K562 (cell line): ENCODE data around the gene ANKMY1. TPM values are rescaled to one million over a fixed set of nuclear protein-coding genes. Genes with fewer than 3 reads are reported as not detected.
A peak's percentile ranks its signal among the peaks of the same experiment; 100 is the strongest.

Experiments
- ATAC-seq: fragments of 200-7000 bp; cut with Tn5 transposase; 3 replicates; pipeline ENCODE4 v1.9.1; 2020; ENCODE audit warnings: moderate library complexity
- BruUV-seq: library from RNA; stranded (reverse); fragments of 400-500 nt; replicated peaks from 2 replicates; lab custom pipeline; 2021; lab: Mats Ljungman, UMichigan
- CTCF ChIA-PET: fragments of 300-600 bp; formaldehyde crosslinking; extraction: SDS; loops from one replicate; lab custom pipeline; 2021; ENCODE audit warnings: low intra/inter-chr PET ratio; lab: Yijun Ruan, JAX
- POLR2A ChIA-PET: fragments of 300-600, 350-650 bp; sonication (Branson Sonifier 250); formaldehyde crosslinking; extraction: SDS; loops from one replicate; lab custom pipeline; 2021; ENCODE audit warnings: antibody characterized with exemption, inconsistent platforms; lab: Yijun Ruan, JAX
- DNase-seq, 4 experiments: peaks; one replicate each; pipeline versions ENCODE4 v3.0.0 to v3.0.0-alpha.2; 2011 to 2018; ENCODE audit warnings: low spot score in 3 of 4, mixed read lengths in 3 of 4; ENCODE audit errors: extremely low read depth in 1 of 4
- FAIRE-seq: peaks from 2 replicates; lab custom pipeline; 2011; peaks lifted over from hg19 to GRCh38; lab: Jason Lieb, UNC
- H2AFZ ChIP-seq: 2 replicates; pipeline ENCODE4 v1.6.0; 2011; ENCODE audit warnings: low read depth, low read length, control low read depth, inconsistent platforms
- H3K27ac ChIP-seq: fragments of 200-600 bp; 3 replicates; pipeline ENCODE4 v1.8.0; 2011; ENCODE audit warnings: low read depth, mild to moderate bottlenecking, control low read depth, inconsistent platforms, low read length, moderate library complexity, mixed read lengths; ENCODE audit errors: extremely low read depth
- H3K27me3 ChIP-seq, 2 experiments: fragments of 300-600 bp in 1 of 2; 2 replicates in 1 of 2; 3 replicates in 1 of 2; pipeline versions ENCODE4 v1.6.0 to v1.8.0; 2011; ENCODE audit warnings: inconsistent platforms in 2 of 2, low read length in 2 of 2, mild to moderate bottlenecking in 1 of 2, mixed read lengths in 1 of 2, moderate library complexity in 1 of 2; ENCODE audit not compliant: control insufficient read depth in 2 of 2, insufficient read depth in 2 of 2
- H3K36me3 ChIP-seq: fragments of 300-600 bp; 3 replicates; pipeline ENCODE4 v1.8.0; 2011; ENCODE audit warnings: mild to moderate bottlenecking, low read length, inconsistent platforms; ENCODE audit not compliant: control insufficient read depth, insufficient read depth
- H3K4me1 ChIP-seq, 2 experiments: fragments of 200-600 bp in 1 of 2; replicated peaks in 1 of 2; 2 replicates in 1 of 2; 3 replicates in 1 of 2; pipeline versions ENCODE4 v1.5.1 to v1.8.0; 2011; ENCODE audit warnings: inconsistent platforms in 2 of 2, low read length in 2 of 2, mild to moderate bottlenecking in 1 of 2, mixed read lengths in 1 of 2, moderate library complexity in 1 of 2; ENCODE audit not compliant: control insufficient read depth in 2 of 2, insufficient read depth in 2 of 2
- H3K4me2 ChIP-seq: 2 replicates; pipeline ENCODE4 v1.6.1; 2011; ENCODE audit warnings: low read length, control low read depth, inconsistent platforms, mixed read lengths; ENCODE audit not compliant: insufficient read depth
- H3K4me3 ChIP-seq: fragments of 200-600 bp; sonication (generic), shearing (Covaris generic); 2 replicates; pipeline ENCODE4 v1.5.1; 2016; ENCODE audit warnings: control low read depth, inconsistent platforms
- H3K79me2 ChIP-seq: fragments of 200-600 bp; 3 replicates; pipeline ENCODE4 v1.8.0; 2011; ENCODE audit warnings: low read length, inconsistent platforms; ENCODE audit not compliant: control insufficient read depth, insufficient read depth
- H3K9ac ChIP-seq, 2 experiments: 2 replicates each; pipeline versions ENCODE4 v1.6.0 to v1.6.1; 2011; ENCODE audit warnings: low read depth in 2 of 2, low read length in 2 of 2, control low read depth in 1 of 2, inconsistent platforms in 1 of 2, mild to moderate bottlenecking in 1 of 2, mixed read lengths in 1 of 2; ENCODE audit not compliant: insufficient read depth in 1 of 2
- H3K9me1 ChIP-seq: one replicate; pipeline ENCODE4 v1.6.0; 2011; ENCODE audit warnings: inconsistent platforms, mild to moderate bottlenecking, low read length, moderate library complexity; ENCODE audit not compliant: control insufficient read depth, insufficient read depth
- H3K9me3 ChIP-seq: replicated peaks from 2 replicates; pipeline ENCODE4 v1.5.1; 2011; ENCODE audit warnings: low read depth, low read length, inconsistent platforms; ENCODE audit not compliant: control insufficient read depth, insufficient read depth
- H4K20me1 ChIP-seq: replicated peaks from 2 replicates; pipeline ENCODE4 v1.6.1; 2011; ENCODE audit warnings: low read length, inconsistent platforms, mixed read lengths; ENCODE audit not compliant: control insufficient read depth, insufficient read depth
- ARID4B ChIP-seq: sonication (generic); formaldehyde crosslinking; IDR thresholded peaks from 2 replicates; pipeline ENCODE4 v1.8.0; 2022; ENCODE audit warnings: mild to moderate bottlenecking, missing genetic modification reagents
- IRF9 ChIP-seq: fragments of 450-650 bp; IDR thresholded peaks from 2 replicates; pipeline ENCODE4 v1.6.1; 2016; ENCODE audit warnings: missing biosample characterization, missing genetic modification characterization
- KAT7 ChIP-seq: sonication (generic); formaldehyde crosslinking; IDR thresholded peaks from 2 replicates; pipeline ENCODE4 v1.8.0; 2022; ENCODE audit warnings: missing genetic modification reagents, mild to moderate bottlenecking, borderline replicate concordance
- RBFOX2 ChIP-seq: fragments of 200-400 bp; formaldehyde crosslinking; IDR thresholded peaks from 2 replicates; pipeline ENCODE4 v1.6.1; 2017; ENCODE audit warnings: low read depth, mild to moderate bottlenecking, low read length, moderate library complexity
- WGBS: fragments of 100-300 bp; shearing (Covaris generic); methylation state at CpG from one replicate; pipeline ENCODE4 v1.1.6; 2016; ENCODE audit warnings: low coverage, mixed read lengths; ENCODE audit not compliant: insufficient coverage; ENCODE audit errors: missing lambda C conversion rate; 5-methylcytosine and 5-hydroxymethylcytosine counted together
- in situ Hi-C: fragments of 300-500 bp; cut with MboI; formaldehyde crosslinking; loops from 4 replicates; pipeline ENCODE4 v1.15.0; 2018; ENCODE audit warnings: inconsistent platforms, mixed read lengths
- intact Hi-C: fragments of 100-400 bp; cut with micrococcal nuclease; formaldehyde crosslinking; loops from 2 replicates; pipeline ENCODE4 v1.14.2; 2022
- polyA plus RNA-seq, 8 experiments: library from polyadenylated mRNA; depleted of rRNA in 4 of 8; stranded (reverse) in 5 of 8; unstranded in 3 of 8; fragments of >200 nt; fragmentation: Nextera tagmentation in 2 of 8; fragmentation: Illumina TruSeq in 1 of 8; extraction: Ambion mirVana in 2 of 8; extraction: Trizol in 1 of 8; gene quantifications; 2 replicates each; pipeline versions ENCODE4 v1.2.1 to v1.2.3, GENCODE V29; 2011 to 2014; ENCODE audit warnings: inconsistent platforms in 1 of 8, missing spikeins in 1 of 8
- total RNA-seq, 7 experiments: library from RNA; depleted of rRNA in 6 of 7; stranded (reverse); fragments of >200 nt in 6 of 7; fragmentation: Illumina TruSeq in 2 of 7; extraction: Trizol in 2 of 7; gene quantifications; 2 replicates each; pipeline versions ENCODE4 v1.2.1 to v1.2.3, GENCODE V29; 2011 to 2021; ENCODE audit warnings: low replicate concordance in 1 of 7

The ANKMY1 gene
- total and polyA plus RNA-seq, 9 of the 15 experiments (the other 6 are each of a cell fraction or from before 2014, with no cell fraction given), result 0.75 to 15.1 (median 11.7) TPM

- intact Hi-C loops, result loop anchor here (10.0 kb wide), 1 partner anchor 55 kb away; no protein-coding TSS in a partner anchor
- H3K9ac ChIP-seq, result peak overlapping the region; percentile 42 to 89; a peak in 3 of 4 replicates
- POLR2A ChIA-PET, result interaction anchor here (1.4 kb wide), 1 partner anchor 11 kb away, joined by 5 read pairs; no protein-coding TSS in a partner anchor
These were observed 11.8 kb upstream of the ANKMY1 start for GRCh38 chr2:240569523-240569997.

More at GRCh38 chr2:240569523-240569997, 11.8 kb upstream of the ANKMY1 start:
- no peaks in the 10 kb centered on the region for H3K27me3 ChIP-seq
- no peak overlapping the region; the same call in 2 of the 3 replicates for H3K27ac ChIP-seq
- FAIRE-seq, result no peak
- H2AFZ ChIP-seq, result no peak overlapping the region
- 0 out of 2 replicates have a peak, but pooled peaks have one; percentile 21 for TF ChIP-seq ARID4B (CRISPR knock-in tag)
- no peak for TF ChIP-seq IRF9 (tag)
- peak; percentile 22; the same call in 1 of the 2 replicates for TF ChIP-seq RBFOX2
- no peak for TF ChIP-seq KAT7 (CRISPR knock-in tag)
- TF ChIP-seq, all 486 proteins: peak for 2
- H3K79me2 ChIP-seq, result peaks cover 52% of the 10 kb centered on the region
- H3K4me1 ChIP-seq, result peaks cover 18 to 77% of the 10 kb centered on the region in 2 experiments
- in situ Hi-C loops, result no loop called here
- H3K4me2 ChIP-seq, result peak overlapping the region; percentile 77
- H3K36me3 ChIP-seq, result peaks cover 8% of the 10 kb centered on the region; the same call in 2 of the 3 replicates
- DNase-seq (no peak), ATAC-seq (no peak)
- CTCF ChIA-PET, result no interaction called here
- no peaks in the 10 kb centered on the region for H3K9me3 ChIP-seq
- peak overlapping the region; percentile 58 for H3K4me3 ChIP-seq
- BruUV-seq, result TSS peak; percentile 33
- 41% methylated on average over 9 of the region's 9 CpGs for WGBS
- no peaks in the 10 kb centered on the region for H4K20me1 ChIP-seq
- H3K9me1 ChIP-seq, result no peaks in the 10 kb centered on the region
